GM10847 (cell line): ENCODE measurements around the gene ODF2L.

Experiments used
- POLR2A ChIP-seq: IDR thresholded peaks from 2 replicates; pipeline ENCODE4 v1.6.1; 2011; ENCODE audit not compliant: insufficient read length; ENCODE audit errors: extremely low read depth

The ODF2L gene

GRCh38 chr1:86362807-86363206 is 33.3 kb downstream of the ODF2L start:
- TF ChIP-seq POLR2A, result no peak

GRCh38 chr1:86357796-86358195 is 38.3 kb downstream of the ODF2L start:
- no peak for TF ChIP-seq POLR2A

DNA sequence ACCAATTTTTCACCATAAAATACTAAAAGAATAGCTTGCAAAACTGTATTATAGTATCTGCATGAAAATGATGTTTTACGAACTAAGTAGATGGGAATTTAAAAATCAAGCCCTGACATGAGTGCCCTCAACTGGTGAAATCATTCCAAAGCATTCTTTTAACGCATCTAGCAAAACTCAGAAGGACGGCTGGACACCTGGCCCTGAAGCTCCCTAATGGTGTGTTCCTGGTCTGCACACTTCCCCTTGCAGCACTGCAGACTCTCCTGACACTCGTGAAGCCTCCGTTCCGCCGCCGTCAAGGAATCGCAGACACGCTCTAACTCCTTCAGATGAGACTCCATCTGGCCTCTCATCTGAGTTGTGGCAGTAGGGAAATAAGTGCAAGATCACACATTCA is 39.9 kb downstream of the ODF2L start:
- no peak for TF ChIP-seq POLR2A

GRCh38 chr1:86352086-86352485 is 44.0 kb downstream of the ODF2L start:
- no peak for TF ChIP-seq POLR2A

DNA sequence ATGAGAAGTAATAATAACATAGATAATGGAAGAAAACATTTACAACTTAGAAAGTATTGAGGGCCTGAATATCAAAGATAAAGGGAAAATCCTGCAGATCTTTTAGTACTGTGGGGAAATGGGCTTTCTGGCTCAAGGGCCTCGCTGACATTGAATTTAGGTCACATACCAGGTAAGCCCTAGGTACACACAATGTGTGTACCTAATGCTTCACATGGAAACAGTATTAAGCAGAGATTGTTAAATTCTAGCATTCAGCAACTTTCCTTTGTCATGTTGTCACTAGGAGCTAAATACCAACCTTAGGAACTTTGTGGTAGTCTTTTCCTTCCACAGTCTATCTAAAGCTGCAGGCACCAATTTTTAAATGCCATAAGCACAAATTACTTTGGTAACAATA is 49.7 kb downstream of the ODF2L start:
- no peak for TF ChIP-seq POLR2A

DNA sequence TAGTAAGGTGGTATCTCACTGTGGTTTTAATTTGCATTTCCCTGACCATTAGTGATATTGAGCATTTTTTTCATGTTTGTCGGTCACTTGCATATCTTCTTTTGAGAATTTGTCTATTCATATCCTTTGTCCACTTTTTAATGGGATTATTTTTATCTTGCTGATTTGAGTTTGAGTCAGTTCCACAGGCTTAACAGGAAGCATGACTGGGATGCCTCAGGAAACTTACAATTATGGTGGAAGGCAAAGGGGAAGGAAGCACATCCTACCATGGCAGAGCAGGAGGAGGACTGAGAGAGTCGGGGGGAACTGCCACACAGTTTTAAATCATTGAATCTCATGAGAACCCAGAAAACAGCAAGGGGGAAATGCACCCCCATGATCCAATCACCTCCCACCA is 51.1 kb downstream of the ODF2L start:
- no peak for TF ChIP-seq POLR2A

DNA sequence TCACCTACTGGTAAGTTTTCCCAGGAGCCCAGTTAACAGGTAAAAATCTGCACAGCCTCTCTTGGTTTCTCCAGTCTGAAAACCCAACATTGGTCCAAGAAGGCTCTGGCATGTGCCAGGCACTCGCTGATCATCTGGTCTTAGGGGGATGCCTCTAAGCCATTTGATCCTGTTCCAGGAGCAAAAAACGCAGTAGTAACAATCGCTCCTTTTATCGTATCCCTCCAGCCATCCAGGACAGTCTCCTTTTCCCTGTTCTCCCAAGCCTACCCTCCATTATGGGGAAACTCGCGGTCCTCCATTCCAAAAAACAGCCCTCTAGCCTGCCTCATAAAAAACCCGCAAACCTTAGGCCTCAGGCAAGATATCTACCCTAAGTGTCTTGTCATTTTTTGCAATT is 56.2 kb downstream of the ODF2L start:
- TF ChIP-seq POLR2A, result no peak

DNA sequence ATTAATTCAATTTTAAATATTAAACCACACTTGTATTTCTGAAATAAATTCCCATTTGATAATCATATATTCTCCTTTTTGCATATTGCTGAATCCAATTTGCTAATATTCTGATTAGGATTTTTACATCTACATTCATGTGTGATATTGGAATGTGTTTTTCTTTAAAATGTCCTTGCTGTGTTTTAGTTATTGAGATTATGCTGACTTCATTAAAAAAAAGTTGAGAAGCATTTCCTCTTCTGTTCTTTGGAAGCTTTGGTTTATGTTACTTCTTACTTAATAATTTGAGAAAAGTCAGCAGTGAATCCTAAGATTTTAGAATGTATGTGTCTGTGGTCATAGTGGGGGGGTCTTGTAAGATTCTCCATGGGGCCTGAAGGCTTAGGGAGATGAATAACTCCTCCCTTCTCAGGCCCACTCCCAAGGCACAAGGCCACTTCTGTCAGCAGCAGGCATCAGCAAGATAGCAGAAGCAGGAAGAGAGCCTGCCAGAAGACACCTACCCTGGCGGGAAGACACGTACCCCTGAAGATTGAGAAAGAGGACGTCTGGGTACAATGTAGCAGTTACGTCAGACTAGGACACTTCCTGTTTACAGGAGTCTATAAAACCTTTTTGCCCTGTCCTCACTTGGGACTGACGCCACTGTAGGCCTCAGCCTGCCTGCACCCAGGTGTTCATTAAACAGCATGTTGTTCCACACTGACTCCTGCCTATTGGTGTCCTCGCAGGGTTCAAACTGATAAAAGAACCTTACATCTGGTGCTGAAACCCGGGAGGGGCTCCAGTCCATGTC is 56.9 kb downstream of the ODF2L start:
- no peak for TF ChIP-seq POLR2A

DNA sequence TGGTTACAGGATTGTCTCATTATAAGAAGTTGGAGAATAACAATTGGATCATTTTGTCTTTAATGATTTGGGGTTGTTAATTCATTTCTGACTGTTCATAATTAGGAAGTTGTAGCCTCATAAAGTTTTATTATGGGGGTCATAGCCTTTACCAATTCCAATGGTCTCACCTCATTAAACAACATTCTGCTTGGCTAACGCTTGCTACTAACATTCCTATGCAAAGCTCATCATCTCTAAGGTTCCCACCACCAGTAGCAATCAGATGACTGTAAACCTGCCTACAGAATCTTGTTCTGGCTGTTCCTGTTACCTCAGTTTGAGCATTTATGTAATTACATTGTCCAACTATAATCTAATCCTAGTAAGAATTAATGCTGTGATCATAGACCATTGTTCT is 60.2 kb downstream of the ODF2L start:
- no peak for TF ChIP-seq POLR2A

DNA sequence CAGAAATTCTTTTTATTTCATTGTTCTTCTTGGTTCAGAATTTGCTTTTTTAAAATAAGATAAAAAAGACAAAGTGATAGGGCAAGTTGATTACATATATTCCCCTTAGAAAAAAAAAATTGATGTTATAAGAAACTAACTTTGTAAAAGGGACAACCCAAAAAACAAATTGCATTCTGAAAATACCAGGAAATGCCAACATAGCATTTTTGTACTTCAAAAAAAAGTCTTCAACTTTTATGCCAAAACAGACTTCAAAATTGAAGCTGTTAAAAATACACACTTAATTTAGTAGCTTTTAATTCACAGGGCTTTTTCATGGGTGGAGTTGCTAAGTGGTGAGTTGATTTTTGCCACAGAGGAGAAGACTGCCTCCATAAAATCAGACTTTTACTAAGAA is 70.9 kb downstream of the ODF2L start:
- TF ChIP-seq POLR2A, result no peak

- no peak for TF ChIP-seq POLR2A
Measured at GRCh38 chr1:86324130-86324822, 71.8 kb downstream of the ODF2L start.

DNA sequence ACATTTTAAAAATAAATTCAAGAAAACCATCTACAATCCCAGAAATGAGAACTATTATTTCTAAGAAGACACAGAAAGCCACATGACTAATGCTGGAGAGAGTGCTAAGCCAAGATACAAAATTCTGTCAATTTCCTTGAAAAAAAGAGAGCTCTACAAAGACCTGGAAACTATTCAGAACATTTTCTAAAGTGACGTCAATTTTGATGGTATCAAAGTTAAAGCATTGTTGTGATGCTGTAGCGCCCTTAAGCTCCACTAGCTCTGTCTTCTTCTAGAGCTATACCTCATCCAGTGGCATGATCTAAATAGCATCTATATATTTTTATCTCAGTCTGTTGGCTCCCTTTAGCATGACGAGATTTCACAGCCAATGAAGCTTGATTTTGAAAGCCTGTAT is 73.9 kb downstream of the ODF2L start:
- TF ChIP-seq POLR2A, result no peak

DNA sequence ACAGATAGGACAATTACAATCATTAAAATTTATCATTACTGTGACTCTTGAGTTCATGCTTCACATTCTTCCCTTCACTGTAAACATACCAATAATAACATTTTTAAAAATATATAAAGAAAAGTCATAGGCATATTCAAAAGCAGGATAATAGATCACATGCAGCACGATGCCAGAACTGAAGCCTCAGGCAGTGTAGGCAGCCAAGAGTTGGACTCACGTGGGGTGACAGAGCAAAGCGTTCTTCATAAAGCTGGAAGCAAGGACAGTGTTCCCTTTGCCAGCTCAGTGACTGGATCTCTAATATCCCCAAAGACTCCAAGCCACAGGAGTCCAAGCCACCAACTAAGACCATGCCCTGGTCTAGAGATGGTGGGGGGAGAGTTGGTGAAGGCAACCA is 77.7 kb downstream of the ODF2L start:
- TF ChIP-seq POLR2A, result no peak

DNA sequence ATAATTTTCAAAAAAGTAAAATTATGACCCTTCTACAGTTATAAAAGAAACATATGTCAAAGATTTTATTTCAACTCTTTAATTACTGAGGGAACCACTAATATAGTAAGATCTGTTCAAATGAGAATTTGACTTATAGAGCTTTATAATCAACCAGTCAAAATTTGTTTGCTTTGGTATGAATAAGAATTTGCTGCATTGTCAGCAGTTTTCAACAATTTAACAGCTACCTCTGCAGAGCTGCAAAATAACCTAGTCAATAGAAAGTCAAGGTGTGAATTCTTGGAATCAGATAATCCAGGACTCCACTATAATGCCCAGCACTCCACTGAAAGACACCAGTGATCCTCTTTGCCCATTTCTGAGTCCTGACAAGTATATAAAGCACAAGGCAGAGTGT is 78.2 kb downstream of the ODF2L start:
- no peak for TF ChIP-seq POLR2A

GRCh38 chr1:86305731-86306130 is 90.4 kb downstream of the ODF2L start:
- no peak for TF ChIP-seq POLR2A

- no peak for TF ChIP-seq POLR2A
Measured at GRCh38 chr1:86303041-86303690, 93.0 kb downstream of the ODF2L start.
